Fibroblast of skin of back (primary cell): ENCODE data around the gene TTYH3.
"Not testable (repeated sequence)": the region's sequence is repeated elsewhere in the genome, so short reads cannot be mapped to it uniquely, and the experiment has no call there.

Source experiments
- DNase-seq: peaks from one replicate; pipeline ENCODE4 v3.0.0-alpha.2; 2013

Gene TTYH3

DNA sequence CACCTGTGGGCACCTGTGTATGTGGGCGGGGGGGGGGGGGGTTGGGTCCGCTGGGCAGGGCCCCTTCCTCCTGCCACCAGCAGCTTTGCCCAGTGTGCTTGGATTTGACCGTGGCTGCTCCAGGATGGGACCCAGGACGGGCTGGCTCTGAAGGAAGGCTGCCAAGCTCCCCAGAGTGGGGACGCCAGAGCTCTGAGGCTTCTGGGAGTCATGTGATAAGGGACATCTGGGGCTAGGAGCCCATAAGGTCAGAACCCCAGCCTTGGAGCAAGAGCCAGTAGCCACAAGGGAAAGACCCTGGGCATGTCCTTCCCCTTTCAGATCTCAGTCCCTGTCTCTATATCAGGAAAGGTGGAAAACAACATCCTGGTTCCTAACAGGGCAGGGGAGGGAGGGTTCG, 34.4 kb downstream of the TTYH3 start:
- no peak for DNase-seq

DNA sequence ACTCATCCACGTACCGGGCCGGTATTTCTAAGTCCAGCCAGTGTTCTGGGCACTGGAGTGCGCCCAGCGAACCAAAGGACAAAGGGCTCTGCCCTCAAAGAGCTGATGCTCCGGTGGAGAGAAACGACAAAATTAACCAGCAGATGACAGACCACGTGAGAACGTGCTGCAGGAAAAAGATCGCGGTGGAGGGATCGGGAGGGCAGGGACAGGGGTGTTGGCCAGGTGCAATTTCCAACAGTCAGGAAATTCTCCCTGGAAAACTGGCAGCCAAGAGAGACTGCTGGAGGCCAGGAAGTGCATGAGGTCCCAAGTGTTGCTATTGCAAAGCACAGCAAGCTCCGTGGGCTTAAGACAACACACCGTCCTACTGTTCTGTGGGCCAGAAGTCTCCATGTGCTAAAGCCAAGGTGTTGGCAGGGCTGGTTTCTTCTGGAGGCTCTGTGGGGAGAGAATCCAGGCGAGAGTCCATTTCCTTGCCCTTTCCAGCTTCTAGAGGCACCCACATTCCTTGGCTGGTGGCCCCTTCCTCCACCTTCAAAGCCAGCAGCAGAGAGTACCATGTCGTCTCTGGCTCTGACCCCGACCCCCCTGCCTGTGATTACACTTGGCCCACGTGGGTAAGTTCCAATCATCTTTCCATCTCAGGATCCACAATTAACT, 34.9 kb downstream of the TTYH3 start:
- DNase-seq = no peak

DNA sequence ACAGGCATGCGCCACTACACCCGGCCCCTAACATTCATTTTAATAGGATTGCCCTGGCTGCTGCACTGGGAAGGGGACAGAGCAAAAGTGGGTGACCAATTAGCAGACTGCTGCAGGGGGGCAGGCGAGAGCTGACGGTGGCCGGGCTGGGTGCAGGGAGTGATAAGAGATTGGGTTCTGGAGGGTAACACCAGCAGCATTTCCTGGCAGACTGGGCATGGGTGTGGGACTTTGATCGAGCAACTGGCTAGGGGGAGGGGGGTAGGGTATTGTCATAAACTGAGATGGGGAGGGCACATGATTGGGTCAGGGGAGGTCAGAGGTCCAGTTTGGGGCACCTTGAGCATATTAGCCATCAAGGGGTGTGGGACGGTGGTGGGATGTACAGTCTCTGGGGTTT, 36.1 kb downstream of the TTYH3 start:
- no peak for DNase-seq

DNA sequence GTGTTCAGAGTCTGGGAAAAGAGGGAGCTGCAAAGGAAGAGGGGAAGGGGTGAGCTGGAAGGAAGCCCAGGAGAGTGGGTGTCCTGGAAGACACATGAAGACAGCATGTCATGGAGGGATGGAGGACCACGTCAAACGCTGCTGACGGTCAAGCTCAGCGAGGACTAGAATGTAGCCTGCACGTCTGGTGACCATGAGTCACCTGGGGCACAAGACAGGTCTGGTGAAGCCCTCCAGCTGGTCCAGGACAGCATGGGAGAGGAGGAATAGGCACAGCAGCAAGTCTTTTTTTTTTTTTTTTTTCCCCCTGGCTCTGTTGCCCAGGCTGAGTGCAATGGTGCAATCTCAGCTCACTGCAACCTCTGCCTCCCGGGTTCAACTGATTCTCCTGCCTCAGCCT, 36.6 kb downstream of the TTYH3 start:
- DNase-seq = no peak

DNA sequence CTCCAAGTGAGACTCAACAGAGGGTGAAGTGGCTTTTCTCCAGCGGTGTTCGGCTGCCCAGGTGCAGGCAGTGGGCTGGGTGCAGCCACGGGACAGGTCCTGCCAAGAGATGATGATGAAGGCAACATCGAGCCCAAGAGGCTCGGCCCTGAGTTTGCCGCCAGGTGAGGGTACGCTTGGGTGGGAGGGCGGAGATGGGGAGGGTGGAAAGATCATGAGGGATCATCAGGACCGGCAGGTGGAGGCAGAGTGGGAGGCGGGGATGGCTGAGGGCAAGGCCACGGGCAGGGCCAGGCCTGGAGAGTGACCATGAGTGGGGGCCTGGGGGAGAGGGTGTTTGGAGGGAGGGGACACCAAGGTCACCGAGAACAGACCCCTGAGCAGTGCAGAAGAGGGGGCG, 38.4 kb downstream of the TTYH3 start:
- DNase-seq = no peak

DNA sequence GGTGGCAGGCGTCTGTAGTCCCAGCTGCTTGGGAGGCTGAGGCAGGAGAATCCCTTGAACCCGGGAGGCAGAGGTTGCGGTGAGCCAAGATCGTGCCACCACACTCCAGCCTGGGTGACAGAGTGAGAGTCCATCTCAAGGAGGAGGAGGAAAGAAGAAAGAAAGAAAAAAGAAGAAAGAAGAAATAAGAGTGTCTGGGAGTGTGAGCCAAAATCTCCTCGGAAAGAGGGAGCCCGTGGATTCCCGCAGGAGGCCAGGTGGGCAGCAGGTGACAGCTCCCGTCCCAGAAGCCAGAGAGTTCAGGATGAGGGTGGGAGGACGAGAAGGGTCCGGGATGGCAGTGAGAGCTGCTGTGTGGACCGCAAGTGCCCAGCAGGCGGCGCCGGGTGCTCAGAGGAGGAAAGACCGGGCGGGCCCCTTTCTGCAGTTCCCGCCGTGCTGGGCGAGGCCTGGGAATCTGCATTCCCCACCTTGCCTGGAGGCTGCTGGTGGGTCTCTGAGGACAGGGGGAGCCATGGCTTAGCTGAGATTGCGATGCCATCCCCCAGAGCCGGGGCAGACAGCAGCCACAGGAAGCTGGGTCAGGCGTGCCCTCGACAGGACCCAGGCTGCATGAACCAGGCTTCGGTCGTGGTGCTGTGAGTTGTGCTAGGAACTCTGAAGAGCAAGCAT, 39.1 kb downstream of the TTYH3 start:
- DNase-seq = peak; percentile 57

DNA sequence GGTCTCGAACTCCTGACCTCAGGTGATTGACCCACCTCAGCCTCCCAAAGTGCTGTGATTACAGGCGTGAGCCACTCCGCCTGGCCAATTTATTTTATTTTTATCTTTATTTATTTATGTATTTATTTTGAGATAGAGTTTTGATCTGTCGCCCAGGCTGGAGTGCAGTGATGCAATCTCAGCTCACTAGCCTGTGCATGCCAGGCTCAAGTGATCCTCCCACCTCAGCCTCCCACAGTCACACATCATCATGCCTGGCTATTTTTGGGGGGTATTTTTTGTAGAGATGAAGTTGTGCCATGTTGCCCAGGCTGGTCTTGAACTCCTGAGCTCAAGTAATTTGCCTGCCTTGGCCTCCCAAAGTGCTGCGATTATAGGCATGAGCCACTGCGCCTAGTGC, 41.4 kb downstream of the TTYH3 start:
- not testable (repeated sequence) for DNase-seq

DNA sequence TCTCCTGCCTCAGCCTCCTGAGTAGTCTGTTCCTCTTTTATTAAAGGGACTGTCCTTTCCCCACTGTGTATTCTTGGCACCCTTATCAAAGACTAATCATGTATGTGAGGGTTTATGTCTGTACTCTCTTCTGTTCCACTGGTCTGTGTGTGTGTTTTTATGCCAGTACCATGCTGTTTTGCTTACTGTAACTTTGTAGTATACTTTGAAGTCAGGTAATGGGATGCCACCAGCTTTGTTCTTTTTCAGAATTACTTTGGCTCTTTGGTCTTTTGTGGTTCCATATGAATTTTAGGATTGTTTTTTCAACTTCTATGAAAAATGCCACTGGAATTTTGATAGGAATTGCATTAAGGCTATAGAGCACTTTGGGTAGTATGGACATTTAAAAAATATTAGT, 42.1 kb downstream of the TTYH3 start:
- no peak for DNase-seq

DNA sequence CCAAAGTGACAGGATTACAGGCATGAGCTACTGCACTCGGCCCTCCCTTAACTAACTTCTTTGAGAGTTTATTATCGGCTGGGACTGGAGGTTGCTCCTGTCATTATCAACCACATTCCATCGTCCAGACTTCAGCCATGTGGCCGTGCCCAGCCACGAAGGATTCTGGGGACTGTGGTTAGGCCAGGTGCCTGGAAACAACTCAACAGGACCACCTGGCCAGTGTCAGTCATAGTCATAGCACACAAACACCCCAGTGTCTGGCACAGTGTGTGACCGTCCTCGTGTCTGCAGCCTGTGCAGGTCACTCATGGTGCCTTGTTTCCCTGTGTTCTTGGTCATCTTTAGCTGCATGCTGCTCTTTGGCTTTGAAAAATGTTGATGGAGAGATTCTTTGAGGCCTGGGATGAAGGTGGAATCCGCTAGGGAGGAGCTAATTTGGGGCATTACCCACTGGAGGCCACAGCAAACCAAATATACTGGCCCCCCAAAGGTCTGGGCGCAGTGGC, 43.5 kb downstream of the TTYH3 start:
- no peak for DNase-seq

DNA sequence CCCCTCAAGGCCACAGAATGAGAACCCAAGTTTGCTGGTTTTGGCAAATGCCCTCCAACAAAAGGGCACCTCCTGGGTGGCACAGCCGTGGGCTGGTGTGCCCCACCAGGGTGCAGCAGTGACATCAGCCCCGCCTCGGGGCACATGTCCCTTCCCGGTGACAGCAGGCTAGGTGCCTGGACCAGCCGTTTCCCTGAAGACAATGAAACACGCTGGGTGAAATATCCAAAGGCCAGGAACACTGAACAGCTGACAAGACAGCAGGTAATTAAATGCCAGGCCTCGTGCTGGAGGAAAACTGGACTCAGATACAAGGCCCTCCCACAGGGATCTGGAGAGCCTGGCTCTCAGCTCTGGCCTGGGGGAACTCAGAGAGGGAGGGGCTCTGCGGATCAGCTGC, 44.8 kb downstream of the TTYH3 start:
- DNase-seq = not testable (repeated sequence)

DNA sequence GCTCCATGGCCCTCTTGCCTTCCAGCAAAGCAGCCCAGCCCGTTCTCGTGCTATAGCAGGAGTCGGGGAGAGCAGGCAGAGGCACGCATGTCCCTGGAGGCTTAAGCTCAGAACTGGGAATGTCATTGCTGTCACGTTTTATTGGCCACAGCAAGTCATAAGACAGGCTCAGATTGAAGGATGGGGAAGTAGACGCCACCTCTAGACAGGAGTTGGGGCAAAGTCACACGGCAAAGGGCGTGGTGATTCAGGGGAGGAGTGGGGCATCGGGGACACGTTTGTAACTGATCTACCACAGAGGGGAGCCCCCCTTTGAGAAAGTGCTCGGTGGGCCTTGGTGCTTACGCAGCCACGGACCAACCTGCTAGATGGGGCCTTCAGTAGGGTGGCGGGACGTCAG, 46.7 kb downstream of the TTYH3 start:
- not testable (repeated sequence) for DNase-seq

DNA sequence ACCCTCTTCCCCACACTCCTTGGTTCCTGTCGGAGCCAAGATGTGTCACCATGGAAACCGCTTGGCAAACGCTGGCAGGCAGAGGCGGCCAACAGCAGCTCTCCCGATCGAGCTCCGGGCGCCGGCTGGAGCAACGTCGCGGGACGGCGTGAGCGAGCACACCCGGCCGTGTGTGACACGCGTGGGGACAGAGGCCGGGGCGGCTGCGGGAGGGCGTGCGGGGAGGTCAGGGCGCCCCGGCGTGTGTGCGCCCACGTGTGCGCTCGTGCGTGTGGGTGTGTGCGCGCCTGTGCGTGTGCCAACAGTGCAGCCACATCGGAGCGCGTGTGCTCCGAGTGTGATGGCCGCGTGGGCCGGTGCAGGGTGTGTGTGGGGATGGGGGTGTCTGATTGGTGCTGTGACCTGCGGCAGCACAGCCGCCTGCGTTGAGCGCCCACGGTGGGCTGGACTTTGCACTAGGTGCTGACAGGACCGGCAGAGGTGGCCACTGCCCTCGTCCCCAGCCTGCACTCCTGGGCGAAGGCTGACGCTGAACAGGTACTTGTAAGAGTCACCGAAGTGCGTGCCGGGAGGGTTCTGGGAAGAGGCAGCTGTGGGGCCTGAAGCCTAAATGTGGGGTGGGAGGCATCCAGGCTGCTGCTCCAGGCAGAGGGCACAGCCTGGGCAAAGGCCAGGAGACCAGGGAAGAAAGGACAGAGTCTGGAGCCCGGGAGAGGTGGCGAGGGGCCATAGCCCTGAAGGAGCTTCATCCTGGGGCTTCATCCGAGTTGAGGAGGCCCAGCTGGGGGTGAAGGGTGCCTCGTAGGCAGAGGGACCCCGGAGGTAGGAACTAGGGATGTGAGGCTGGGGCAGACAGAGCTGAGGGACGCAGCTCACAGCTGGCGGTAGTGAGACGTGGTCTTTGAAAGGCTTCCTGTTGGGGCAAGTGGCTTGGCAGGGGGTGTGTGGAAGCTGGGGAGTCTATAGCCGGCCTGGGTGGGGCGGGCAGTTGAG, 47.6 kb downstream of the TTYH3 start:
- DNase-seq = not testable (repeated sequence)

DNA sequence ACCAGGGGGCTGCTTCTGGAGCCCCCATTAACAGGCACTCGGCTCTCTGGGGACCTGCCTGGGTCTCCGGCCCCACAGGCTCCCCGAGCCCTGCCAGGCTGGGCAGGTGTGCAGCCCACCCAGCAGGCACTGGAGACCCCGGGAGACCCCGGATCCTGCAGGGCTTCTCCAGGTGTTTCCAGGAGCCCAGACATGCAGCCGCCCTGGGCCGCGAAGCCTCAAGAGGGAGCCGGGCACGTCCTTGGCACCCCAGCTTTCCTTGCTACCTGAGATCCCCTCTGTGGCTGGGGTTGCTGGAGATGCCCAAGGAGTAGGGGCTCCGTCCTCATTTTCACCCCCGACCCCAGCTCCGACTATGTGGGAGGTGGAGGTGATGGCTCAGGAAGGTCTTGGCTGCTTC, 48.5 kb downstream of the TTYH3 start:
- DNase-seq = no peak

DNA sequence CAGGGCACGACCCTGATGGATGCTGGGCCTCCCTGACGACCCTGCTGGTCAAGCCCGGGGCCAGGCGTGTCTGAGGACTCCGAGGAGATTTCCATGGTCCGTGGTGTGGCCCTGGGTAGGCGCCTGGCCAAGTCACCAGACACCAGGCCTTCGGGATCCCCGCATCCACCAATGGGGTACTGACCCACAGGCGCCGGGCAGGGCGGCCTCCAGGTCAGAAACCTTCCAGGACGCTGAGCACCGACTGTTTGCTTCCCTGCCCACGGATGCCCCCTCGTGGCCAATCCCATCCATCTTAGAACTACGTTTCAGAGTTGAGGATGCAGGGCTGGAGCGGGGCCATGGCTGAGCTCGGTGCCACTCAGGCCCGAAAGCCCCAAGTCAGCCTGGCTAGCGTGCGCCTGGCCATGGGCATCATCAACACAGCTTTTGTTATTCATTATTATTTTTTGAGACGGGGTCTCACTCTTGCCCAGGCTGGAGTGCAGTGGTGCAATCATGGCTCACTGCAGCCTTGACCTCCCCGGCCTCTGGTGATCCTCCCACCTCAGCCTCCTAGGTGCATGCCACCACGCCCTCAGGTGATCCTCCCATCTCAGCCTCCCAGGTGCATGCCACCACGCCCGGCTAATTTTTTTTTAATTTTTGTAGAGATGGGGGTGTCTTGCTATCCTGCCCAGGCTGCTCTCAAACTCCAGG, 49.2 kb downstream of the TTYH3 start:
- DNase-seq = peak; percentile 62

DNA sequence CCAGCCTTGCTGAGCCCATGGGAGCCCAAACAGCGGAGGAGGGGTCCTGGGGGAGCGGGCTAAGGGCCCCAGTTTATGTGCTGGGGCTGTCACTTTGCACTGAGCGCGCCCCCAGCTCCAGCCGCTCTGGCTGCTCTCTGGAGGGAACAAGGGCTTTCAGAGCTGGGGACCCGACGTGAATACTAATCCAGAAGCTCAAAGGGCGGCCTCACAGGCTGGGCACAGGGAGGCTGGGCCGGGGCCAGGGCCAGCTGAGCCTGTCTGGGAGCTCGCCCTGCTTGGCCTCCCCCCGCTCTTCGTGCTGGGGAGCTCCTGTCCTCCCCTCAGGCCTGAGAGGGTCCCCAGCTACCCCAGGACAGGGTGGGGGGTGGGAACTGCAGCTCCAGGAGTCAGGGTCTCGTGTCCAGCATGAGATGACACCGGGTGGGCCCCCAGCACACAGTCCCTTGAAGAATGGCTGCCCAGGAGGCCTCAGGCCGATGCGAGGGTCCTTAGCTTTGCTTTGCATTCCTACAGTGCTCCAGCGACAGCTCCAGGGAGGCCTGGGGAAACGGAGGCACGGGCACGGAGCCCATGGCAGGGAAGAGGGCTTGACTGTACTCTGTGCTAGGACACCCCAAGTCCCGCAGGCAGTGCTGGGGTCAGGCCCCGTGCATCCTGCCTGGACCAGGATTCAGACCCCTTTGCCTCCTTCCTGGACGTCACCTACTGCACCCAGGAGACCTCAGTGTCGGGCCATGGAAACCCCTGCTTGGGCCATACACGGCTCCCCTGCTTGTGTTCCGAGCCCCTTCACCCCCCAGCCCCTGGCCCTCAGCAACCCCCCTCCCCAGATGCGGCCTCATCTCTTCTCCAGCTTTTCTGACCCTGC, 50.4 kb downstream of the TTYH3 start:
- no peak for DNase-seq

DNA sequence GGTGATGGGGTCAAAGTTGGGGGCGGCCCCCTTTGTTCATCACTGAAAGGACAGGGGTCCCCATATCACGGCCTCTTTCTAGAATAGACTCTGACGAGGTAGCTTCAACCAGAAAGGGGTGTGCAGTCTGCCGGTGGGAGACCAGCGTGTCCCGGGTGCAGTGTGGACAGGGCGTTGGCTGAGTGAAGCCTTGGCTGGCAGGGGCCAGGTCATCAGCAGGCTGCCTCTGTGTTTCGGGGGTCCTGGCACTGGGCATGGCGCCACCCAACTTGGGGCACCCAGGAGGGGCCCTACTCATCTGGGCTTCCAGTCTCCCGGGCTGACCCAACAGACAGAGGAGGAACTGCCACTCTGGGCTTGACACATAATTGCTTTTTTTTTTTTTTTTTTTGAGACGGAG, 52.7 kb downstream of the TTYH3 start:
- no peak for DNase-seq

DNA sequence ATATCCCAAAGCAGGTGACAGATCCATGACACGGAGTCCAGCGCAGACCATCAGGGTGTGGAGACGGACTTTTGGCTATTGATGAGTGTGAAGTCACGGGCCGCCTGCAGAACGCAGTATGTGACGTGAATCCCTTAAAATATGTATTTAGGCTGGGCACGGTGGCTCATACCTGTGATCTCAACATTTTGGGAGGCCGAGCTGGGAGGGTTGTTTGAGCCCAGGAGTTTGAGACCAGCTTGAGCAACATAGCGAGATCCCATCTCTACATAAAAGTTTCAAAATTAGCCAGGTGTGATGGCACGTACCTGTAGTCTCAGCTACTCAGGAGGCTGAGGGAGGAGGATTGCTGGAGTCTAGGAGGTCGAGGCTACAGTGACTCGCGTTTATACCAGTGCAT, 54.3 kb downstream of the TTYH3 start:
- no peak for DNase-seq

DNA sequence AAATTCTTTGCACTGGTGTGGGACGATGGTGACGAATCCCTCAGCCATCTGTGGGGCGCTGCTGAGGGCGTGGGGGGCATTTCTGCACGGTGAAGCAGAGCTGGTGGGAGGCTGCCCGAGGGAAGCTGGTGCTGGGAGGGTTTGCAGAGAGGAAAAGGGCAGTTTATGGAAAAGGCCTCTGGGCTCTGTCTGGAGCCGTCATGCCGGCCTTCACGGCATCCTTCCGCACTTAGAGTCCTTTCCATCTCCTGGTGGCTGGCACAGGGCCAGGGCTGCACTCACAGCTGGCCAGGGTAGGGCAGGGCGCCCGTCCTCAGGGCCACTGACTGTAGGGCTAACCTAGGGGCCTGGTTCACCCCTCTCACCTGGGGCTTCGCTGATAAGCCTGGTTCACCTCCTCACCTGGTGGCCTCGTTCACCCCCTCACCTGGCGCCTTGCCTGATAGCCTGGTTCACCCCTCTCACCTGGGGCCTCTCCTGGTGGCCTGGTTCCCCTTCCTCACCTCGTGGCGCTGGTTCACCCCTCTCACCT, 55.6 kb downstream of the TTYH3 start:
- DNase-seq = peak; percentile 71

DNA sequence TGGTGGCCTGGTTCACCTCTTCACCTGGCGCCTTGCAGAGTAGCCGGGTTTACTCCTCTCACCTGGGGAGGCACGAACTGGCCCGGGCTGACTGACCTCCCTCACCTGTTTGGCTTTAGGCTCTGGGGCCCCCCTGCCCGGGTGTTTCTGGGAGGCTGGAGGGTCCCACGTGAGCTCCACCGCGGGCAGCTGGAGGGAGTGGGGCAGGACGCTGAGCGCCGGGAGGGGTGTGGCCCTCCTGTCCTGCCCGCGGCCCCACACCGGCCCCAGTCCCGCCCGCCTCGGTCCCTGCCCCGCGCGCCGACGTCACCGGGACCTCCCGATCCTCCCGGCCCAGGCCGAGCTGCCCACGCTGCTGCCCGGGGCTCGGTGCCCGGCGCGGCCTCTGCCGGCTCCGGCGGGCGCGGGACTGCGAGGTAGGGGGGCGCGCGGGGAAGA, 56.1 kb downstream of the TTYH3 start, which contains the start of gene AMZ1:
Gene AMZ1 (plus strand): TSS at position 322 of the 438 bp plus-strand sequence. CDS start 12,250 bp downstream, outside the sequence.
- DNase-seq = peak; percentile 9

DNA sequence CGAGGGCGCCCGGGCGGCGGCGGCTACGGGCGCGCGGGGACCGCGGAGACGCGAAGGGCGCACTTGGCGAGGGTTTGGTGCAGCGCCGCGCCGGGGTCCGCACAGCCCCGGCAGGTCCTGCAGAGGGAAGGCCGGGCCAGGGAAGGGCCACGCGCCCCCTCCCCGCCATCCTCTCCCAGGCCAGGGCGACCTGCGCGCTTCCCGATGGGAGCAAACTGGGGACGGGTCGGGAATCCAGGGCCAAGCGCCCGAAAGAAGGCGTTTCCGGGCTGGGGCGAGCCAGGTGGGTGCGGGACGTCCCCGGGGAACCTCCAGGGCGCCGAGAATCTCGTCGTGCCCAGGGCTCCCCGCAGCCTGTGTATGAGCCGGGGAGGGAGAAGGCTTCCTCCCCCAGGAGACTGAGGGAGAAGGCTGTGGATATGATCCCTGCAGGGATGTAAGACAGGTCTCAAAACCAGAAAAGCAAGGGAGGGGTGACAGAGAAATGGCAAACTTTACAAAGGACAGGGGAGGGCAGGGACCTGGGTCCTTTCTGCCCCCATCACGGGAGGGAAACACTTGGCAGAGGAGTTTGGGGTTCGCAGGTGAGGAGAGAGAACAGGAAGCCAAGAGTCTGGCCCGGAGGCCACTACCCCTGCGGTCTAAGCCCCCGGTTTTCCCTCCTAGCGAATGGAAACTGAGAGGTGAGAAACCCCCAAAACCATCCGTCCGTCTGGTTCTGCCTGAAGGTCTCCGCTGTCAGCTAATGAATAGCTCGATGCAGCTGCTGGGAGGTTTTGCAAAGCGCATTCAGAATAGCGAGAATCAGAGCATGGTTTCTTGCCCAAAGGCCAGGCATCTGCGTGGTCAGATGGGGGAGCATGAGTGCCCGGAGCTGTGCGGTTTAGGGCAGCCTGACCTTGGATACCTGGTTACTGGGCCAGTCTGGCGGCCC, 56.9 kb downstream of the TTYH3 start:
- no peak for DNase-seq
